Activated CD4-positive, alpha-beta T cell treated with anti-CD3 and anti-CD28 coated beads, Interleukin-2, amount 50 U/mL, for 16 hours (primary cell): Measurements from ENCODE around the gene PARP12.

ENCODE experiments used
- DNase-seq: peaks from one replicate; pipeline ENCODE4 v3.0.0-alpha.2; 2020

The PARP12 gene

DNA sequence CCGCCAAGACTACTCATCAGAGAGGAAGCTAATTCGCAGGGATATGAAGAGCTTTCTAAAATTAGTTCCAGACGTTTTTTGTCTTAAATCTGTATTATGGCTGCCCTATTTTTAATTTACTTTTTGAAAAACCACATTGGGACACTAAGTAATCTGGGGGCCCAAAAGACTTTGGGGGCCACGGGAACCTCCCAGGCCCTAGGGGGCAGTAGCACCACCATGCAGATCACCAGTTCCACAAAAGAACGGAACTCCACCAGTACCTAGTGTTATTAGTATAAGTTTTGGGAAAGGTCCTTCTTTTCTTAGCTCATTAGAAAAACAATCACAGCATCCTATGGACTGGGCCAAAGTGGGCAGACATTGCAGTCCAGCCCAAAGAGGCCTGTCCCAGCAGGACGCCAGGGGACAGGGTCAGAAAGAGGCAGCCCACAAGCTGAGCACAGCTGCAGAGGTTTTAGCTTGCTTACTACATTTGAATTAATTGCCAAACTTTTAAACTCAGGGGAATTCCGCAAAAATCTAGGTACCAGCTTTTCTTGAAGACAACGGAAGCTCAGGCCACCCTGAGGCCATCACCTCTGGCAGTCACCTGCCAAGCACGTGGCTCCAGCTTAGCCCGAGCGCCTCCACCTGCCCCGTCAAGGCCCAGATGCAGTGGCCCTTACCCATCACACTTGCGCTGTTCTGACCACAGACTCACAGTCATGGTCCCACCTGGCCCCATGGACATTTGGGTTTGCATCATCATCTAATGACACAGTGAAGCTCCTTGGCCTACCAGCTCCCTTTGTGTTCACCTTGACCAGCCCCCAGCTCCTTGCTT is 74.8 kb downstream of the PARP12 start:
- no peak for DNase-seq

DNA sequence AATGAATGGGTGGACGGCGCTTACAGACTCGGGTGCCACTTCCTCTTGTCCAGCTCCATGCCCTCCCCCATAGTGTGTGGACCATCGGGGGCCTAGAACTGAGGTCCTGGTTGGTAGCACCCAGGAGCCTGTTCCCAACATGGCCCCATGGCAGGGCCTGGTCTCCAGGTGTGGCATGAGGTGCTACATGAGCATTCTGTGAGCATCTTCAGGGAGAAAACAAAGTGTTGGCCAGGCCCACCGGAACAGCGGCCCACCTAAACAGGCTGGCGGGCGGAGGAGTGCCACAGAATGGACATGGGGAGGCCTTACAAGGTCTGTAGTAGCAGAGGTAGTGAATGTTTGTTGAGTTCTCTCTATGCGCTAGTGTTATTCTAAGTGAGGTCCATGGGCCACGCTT is 76.9 kb downstream of the PARP12 start:
- DNase-seq = no peak

DNA sequence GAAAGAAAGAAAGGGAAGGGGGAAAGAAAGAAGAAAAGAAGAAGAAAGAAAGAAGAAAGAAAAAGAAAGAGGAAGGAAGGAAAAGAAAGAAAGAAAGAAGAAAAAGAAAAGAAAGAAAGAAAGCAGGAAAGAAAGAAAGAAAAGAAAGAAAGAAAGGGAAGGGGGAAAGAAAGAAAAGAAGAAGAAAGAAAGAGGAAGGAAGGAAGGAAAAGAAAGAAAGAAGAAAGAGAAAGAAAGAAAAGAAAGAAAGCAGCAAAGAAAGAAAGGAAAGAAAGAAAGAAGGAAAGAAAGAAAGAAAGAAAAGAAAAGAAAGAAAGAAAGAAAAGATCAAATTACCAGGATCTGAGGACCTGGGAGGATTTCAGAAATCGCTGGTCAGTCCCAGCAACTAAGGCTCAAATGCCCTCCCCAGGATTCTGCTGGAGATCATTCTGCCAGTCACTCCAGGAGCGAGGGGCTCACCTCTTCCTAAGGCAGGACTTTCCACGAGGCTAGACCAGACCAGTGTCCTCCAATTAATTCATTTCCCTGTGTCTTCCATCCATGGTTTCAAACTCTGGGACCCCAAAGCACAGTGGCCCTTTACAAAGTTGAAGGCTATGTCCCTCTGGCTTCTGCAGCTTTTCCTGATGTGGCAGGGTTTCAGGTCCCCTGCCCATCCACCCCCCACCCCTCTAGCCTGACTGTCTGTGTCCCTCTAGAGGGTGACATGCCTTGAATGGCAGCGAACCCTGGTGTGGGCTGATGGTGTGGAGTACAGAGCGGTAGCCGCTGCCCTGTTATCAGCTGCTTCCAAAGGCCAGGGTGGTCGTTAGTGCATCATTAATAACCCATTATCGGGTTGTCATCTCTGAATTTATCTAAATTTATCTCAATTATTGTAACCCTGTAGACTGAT is 77.9 kb downstream of the PARP12 start:
- DNase-seq = no peak

DNA sequence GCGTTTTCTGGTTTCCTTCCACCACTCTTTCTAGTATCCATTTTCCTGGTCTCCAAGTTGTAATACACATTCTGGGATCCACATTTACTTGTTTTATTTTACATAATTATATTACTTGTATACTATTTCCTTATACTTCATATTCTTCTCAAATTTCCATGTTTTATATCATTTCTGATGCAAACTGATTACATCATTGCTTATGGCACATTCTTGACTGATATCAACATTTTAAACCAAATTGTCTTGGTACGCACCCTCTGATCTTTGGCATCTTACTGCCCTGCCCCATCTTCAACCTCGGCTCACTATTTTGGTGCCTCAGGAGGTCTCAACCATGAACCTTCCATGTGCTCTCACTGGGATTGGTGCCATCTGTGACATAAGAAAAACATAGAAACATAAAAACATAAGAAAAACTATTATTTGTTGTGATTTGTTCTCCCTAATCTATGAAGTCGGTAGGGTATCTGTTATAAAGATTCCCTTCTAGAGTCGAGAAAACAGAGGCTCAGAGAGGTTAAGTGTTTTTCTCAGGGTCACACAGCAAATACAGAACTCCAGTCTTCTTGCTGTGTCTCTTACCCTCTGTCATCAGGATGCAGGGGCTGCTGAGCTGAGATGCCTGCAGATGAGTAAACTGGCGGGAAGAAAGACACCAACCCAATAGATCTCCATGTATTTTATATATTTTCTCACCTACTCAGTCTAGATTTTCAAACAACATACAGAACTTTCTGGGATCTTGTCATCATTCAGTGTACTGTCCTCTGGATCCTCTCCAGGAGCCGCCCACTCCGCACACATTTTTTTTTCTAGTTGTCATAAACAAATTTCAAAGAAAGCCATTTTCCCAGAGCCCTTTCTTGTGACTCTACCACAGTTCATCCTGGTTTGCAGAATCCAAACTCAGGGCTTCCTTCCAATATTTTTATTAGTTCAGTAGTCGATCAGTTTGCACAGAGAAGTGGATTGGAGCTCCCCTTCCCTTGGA is 79.5 kb downstream of the PARP12 start:
- no peak for DNase-seq

DNA sequence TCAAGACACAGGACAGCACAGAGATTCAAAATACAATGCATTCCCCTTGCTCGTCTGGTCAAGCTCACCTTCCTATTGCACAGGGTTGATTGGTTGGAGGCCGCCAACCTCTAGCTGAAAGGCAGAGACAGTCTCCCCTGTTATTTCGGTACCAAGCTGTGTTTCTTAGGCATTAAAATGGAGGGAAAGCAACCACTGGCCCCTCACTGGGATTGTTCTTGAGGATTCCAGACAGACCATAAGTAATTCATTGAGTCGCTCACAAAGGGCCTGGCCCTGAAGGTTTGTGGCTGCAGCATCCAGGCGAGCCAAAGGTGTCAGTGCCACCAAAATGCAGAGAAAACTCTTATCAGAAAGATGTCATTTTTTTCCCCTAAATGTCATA is 81.2 kb downstream of the PARP12 start:
- DNase-seq = no peak

DNA sequence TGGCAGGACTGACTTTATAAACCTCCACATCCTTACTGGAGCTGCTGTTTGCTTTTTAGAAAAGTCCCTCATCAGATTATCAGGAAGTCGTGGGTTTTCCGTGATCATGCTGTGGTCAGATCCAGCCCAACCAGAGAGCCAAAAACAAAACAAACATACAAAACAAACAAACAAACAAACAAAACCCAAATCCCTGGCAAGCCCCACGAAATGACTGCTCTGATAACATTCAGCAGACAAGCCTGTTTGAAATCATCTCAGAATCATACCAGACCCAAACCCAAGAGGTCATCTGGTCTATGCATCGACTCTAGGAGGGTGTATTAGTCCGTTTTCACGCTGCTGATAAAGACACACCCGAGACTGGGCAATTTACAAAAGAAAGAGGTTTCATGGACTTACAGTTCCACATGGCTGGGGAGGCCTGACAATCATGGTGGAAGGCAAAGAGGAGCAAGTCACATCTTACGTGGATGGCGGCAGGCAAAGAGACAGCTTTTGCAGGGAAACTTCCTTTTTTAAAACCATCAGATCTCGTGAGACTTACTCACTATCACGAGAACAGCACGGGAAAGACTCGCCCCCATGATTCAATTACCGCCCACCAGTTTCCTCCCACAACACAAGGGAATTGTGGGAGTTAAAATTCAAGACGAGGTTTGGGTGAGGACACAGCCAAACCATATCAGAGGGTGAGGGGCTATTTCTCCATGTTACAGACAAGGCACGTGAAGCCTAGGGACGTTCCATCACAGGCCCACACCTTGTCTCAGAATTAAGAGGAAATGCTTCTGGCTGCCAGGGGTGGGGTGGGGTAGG is 85.7 kb downstream of the PARP12 start:
- no peak for DNase-seq

DNA sequence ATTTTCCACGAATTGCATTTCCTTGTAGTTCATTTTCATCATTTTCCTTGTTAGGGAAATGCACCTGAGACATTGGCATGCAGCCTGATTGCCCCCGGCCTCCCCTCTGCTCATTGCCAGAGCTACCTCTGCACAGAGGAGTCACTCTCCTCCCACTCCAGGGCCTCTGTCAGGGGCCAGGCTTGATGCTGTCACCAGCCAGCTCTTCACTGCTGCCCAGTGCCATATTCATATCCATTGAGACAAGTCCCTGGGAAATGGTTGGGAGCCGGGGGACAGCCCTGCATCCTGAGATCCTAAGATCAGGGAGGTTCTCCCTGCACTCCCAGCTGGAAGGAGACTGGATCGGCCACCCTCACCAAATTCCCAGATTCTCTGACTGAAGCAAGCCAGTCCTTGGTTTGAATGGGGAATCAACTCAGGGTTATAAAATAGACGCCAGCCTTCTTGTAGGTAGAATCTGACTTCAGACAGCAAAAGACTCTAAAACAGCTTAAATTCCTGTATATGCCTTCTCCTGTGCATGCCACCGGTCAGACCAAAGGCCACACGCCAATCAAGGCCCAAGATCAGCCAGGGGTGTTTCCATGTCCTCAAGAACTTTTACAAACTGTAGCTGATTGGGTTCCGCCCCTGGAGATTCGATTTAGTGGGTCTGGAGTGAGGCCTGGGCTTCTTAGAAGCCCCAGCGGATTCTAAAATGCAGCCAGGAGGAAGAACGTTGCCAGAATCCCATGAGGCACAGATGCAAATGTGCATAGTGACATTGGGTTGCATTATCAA is 86.5 kb downstream of the PARP12 start:
- no peak for DNase-seq

DNA sequence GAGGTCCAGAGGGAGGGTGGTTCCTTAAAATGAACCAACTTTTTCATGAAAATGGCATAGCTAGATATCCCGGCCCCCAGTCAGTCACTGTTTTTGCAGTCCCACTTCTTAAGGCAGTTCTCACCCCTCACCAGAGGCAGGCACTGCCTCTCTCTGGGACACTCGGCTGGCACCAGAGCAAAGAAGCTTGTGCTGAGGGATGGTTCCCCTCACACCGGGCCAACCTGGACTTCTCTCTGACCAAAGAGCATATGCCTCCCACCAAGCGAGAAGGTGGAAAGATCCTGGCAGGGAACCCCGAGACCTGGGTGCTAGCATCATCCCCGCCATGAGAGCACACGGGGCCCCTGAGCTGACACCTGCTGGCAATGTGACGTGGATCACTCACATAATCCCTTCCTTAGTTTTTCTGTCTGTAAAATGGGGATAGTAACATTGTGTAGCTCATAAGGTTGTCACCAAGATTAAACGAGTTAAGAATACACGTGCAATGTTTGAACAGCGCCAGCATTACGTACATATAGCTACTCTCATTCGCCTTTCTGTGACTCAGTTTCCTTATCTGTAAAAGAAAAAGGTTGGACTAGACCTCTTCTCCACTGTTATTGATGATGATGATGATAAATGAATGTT is 88.5 kb downstream of the PARP12 start:
- DNase-seq = no peak
